ENCODE results near the gene RALGPS2. TPM values are rescaled to one million over a fixed set of nuclear protein-coding genes. Genes with fewer than 3 reads are reported as not detected.

Gene RALGPS2
- total and polyA plus RNA-seq, 12 donors: 1.4 to 12.8 (median 7.4) TPM

GRCh38 chr1:178797590-178797989 is 72.5 kb downstream of the RALGPS2 start:
- intact Hi-C loops (cut with DNase I): no loop called here
- Histone ChIP-seq H3K27ac (no peak overlapping the region), H3K36me3 (peaks cover 0 to 4% (median 0%) of the 10 kb centered on the region in 9 donors), H3K9me3 (peaks cover 0 to 12% (median 0%) of the 10 kb centered on the region in 11 donors), H3K27me3 (no peaks in the 10 kb centered on the region), H3K4me1 (no peaks in the 10 kb centered on the region), H3K4me3 (no peak overlapping the region)
- DNase-seq: no peak
- TF ChIP-seq CTCF (IDR thresholded peaks at IDR 0.05): no peak
- ATAC-seq: no peak
- WGBS, 2 donors: 97 to 99% methylated on average over 2 of the region's 2 CpGs

- Histone ChIP-seq H3K27me3 (no peaks in the 10 kb centered on the region), H3K4me1 (no peaks in the 10 kb centered on the region), H3K27ac (no peak overlapping the region), H3K36me3 (peaks cover 0 to 4% (median 0%) of the 10 kb centered on the region in 9 donors), H3K4me3 (no peak overlapping the region), H3K9me3 (peaks cover 0 to 12% (median 0%) of the 10 kb centered on the region in 11 donors)
- DNase-seq: no peak
- WGBS, 2 donors: 88 to 91% methylated on average over 6 of the region's 6 CpGs
- ATAC-seq: no peak
- intact Hi-C loops (cut with DNase I): no loop called here
- no peak for TF ChIP-seq CTCF (IDR thresholded peaks at IDR 0.05)
Observed at GRCh38 chr1:178798232-178798861, 73.3 kb downstream of the RALGPS2 start.

- DNase-seq (no peak), ATAC-seq (no peak)
- no peak overlapping the region for H3K4me3 ChIP-seq
- H3K27me3 ChIP-seq: no peaks in the 10 kb centered on the region
- H3K27ac ChIP-seq: no peak overlapping the region
- TF ChIP-seq CTCF (IDR thresholded peaks at IDR 0.05): no peak
- intact Hi-C loops (cut with DNase I): no loop called here
- WGBS, 2 donors: 84 to 88% methylated on average over 3 of the region's 3 CpGs
- H3K9me3 ChIP-seq: peaks cover 0 to 12% (median 0%) of the 10 kb centered on the region in 11 donors
- H3K4me1 ChIP-seq: no peaks in the 10 kb centered on the region
- peaks cover 0 to 4% (median 0%) of the 10 kb centered on the region in 9 donors for H3K36me3 ChIP-seq
Observed at GRCh38 chr1:178802873-178803272, 77.8 kb downstream of the RALGPS2 start.

- intact Hi-C loops (cut with DNase I): no loop called here
- no peak for TF ChIP-seq CTCF (IDR thresholded peaks at IDR 0.05)
Observed at GRCh38 chr1:178806665-178807300, 81.7 kb downstream of the RALGPS2 start.

More at GRCh38 chr1:178806665-178807300, 81.7 kb downstream of the RALGPS2 start:
- ATAC-seq: no peak
- Histone ChIP-seq H3K4me1 (no peaks in the 10 kb centered on the region), H3K4me3 (no peak overlapping the region), H3K27me3 (no peaks in the 10 kb centered on the region), H3K36me3 (peaks cover 0 to 9% (median 0%) of the 10 kb centered on the region in 9 donors), H3K9me3 (no peaks in the 10 kb centered on the region), H3K27ac (no peak overlapping the region)
- WGBS, 2 donors: 96% methylated on average over 9 of the region's 9 CpGs
- DNase-seq: no peak

All from heart right ventricle (tissue), 16 donors.